Measurements from ENCODE around the gene TNIK.
"Not testable (repeated sequence)": the region's sequence is repeated elsewhere in the genome, so short reads cannot be mapped to it uniquely, and the experiment has no call there.

The TNIK gene

GRCh38 chr3:171121801-171122200 is 338.4 kb downstream of the TNIK start:
- no peak overlapping the region for H3K27ac ChIP-seq (ENCODE audit: low read depth, low read length, poor library complexity, severe bottlenecking)
- TF ChIP-seq, protein P1, sequence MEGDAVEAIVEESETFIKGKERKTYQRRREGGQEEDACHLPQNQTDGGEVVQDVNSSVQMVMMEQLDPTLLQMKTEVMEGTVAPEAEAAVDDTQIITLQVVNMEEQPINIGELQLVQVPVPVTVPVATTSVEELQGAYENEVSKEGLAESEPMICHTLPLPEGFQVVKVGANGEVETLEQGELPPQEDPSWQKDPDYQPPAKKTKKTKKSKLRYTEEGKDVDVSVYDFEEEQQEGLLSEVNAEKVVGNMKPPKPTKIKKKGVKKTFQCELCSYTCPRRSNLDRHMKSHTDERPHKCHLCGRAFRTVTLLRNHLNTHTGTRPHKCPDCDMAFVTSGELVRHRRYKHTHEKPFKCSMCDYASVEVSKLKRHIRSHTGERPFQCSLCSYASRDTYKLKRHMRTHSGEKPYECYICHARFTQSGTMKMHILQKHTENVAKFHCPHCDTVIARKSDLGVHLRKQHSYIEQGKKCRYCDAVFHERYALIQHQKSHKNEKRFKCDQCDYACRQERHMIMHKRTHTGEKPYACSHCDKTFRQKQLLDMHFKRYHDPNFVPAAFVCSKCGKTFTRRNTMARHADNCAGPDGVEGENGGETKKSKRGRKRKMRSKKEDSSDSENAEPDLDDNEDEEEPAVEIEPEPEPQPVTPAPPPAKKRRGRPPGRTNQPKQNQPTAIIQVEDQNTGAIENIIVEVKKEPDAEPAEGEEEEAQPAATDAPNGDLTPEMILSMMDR (IDR thresholded peaks at IDR 0.05; ENCODE audit: low read length): no peak
- no peak for TF ChIP-seq EZH2 (IDR thresholded peaks at IDR 0.05; ENCODE audit: borderline replicate concordance, low read length)
- no peaks in the 10 kb centered on the region for H3K36me3 ChIP-seq (ENCODE audit: insufficient read depth, low read length)
- H3K79me2 ChIP-seq (ENCODE audit: insufficient read depth, low read length): no peaks in the 10 kb centered on the region
- no peaks in the 10 kb centered on the region for H4K20me1 ChIP-seq (ENCODE audit: insufficient read depth, low read length)
- no peaks in the 10 kb centered on the region for H3K4me1 ChIP-seq (ENCODE audit: insufficient read depth, low read length, severe bottlenecking)
- no peak overlapping the region for H3K9ac ChIP-seq (ENCODE audit: low read length)
- H3K9me3 ChIP-seq (ENCODE audit: low read length): no peaks in the 10 kb centered on the region
- H3K4me2 ChIP-seq (ENCODE audit: low read length): no peak overlapping the region
- no peak overlapping the region for H2AFZ ChIP-seq (ENCODE audit: low read length)
- no peaks in the 10 kb centered on the region for H3K27me3 ChIP-seq (ENCODE audit: insufficient read depth, low read length)
- no peaks in the 10 kb centered on the region for H3F3A ChIP-seq (ENCODE audit: insufficient read depth, low read length)
- H3K4me3 ChIP-seq (ENCODE audit: low read depth, low read length, poor library complexity, severe bottlenecking): no peak overlapping the region
- H3K9me2 ChIP-seq (ENCODE audit: low read depth, low read length): no peaks in the 10 kb centered on the region

DNA sequence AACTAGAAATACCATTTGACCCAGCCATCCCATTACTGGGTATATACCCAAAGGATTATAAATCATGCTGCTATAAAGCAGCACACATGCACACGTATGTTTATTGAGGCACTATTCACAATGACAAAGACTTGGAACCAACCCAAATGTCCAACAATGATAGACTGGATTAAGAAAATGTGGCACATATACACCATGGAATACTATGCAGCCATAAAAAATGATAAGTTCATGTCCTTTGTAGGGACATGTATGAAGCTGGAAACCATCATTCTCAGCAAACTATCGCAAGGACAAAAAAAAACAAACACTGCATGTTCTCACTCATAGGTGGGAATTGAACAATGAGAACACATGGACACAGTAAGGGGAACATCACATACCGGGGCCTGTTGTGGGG is 340.8 kb downstream of the TNIK start:
- H3K4me3 ChIP-seq (ENCODE audit: low read depth, low read length, poor library complexity, severe bottlenecking); H3K79me2 ChIP-seq (ENCODE audit: insufficient read depth, low read length); H3F3A ChIP-seq (ENCODE audit: insufficient read depth, low read length); H3K9me2 ChIP-seq (ENCODE audit: low read depth, low read length); H3K27me3 ChIP-seq (ENCODE audit: insufficient read depth, low read length); H3K36me3 ChIP-seq (ENCODE audit: insufficient read depth, low read length); H3K9me3 ChIP-seq (ENCODE audit: low read length); H3K27ac ChIP-seq (ENCODE audit: low read depth, low read length, poor library complexity, severe bottlenecking); H3K4me2 ChIP-seq (ENCODE audit: low read length); H2AFZ ChIP-seq (ENCODE audit: low read length); H3K9ac ChIP-seq (ENCODE audit: low read length); H3K4me1 ChIP-seq (ENCODE audit: insufficient read depth, low read length, severe bottlenecking); H4K20me1 ChIP-seq (ENCODE audit: insufficient read depth, low read length): not testable (repeated sequence)

DNA sequence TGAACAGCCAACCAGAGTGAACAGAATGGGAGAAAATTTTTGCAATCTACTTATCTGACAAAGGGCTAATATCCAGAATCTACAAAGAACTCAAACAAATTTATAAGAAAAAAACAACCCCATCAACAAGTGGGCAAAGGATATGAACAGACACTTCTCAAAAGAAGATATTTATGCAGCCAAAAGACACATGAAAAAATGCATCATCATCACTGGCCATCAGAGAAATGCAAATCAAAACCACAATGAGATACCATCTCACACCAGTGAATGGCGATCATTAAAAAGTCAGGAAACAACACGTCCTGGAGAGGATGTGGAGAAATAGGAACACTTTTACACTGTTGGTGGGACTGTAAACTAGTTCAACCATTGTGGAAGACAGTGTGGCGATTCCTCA is 341.2 kb downstream of the TNIK start:
- not testable (repeated sequence) for H3K4me3 ChIP-seq (ENCODE audit: low read depth, low read length, poor library complexity, severe bottlenecking); H3K4me2 ChIP-seq (ENCODE audit: low read length); H3K9me2 ChIP-seq (ENCODE audit: low read depth, low read length); H3K9me3 ChIP-seq (ENCODE audit: low read length); H2AFZ ChIP-seq (ENCODE audit: low read length); H4K20me1 ChIP-seq (ENCODE audit: insufficient read depth, low read length); H3K79me2 ChIP-seq (ENCODE audit: insufficient read depth, low read length); H3K9ac ChIP-seq (ENCODE audit: low read length); H3K27ac ChIP-seq (ENCODE audit: low read depth, low read length, poor library complexity, severe bottlenecking); H3K36me3 ChIP-seq (ENCODE audit: insufficient read depth, low read length); H3F3A ChIP-seq (ENCODE audit: insufficient read depth, low read length); H3K4me1 ChIP-seq (ENCODE audit: insufficient read depth, low read length, severe bottlenecking); H3K27me3 ChIP-seq (ENCODE audit: insufficient read depth, low read length)

DNA sequence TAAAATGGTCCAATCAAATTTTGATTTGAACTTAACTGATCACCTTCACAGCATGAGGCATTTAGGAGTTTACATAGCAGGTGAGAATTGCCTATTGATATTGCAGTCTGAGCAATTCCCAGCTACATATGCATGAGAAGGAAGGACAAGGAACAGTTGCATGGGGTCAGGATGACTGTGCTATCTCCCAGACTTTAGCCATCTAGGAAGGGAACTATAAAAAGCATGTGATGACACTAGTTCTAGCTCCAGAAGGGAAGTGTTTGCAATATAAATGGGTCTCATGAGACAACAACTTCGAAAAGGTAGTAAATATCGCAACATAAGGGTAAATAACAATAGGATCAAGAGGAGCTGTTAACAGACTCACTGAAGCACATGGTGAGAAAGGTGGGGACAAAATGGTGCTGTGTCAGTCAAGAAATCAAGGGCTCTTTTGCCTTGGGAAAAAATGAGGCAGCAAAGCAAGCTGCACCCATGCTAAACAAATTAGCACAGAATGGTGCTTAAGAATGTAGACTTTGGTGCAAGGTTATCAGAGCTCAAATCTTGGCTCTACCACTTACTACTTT is 343.3 kb downstream of the TNIK start:
- Histone ChIP-seq H2AFZ (ENCODE audit: low read length) (no peak overlapping the region), H3K27ac (ENCODE audit: low read depth, low read length, poor library complexity, severe bottlenecking) (no peak overlapping the region), H4K20me1 (ENCODE audit: insufficient read depth, low read length) (no peaks in the 10 kb centered on the region), H3K9me3 (ENCODE audit: low read length) (no peaks in the 10 kb centered on the region), H3K9me2 (ENCODE audit: low read depth, low read length) (no peaks in the 10 kb centered on the region; the same call in 1 of the 2 replicates), H3K4me2 (ENCODE audit: low read length) (no peak overlapping the region), H3K4me3 (ENCODE audit: low read depth, low read length, poor library complexity, severe bottlenecking) (no peak overlapping the region), H3K9ac (ENCODE audit: low read length) (no peak overlapping the region), H3K79me2 (ENCODE audit: insufficient read depth, low read length) (no peaks in the 10 kb centered on the region), H3K36me3 (ENCODE audit: insufficient read depth, low read length) (no peaks in the 10 kb centered on the region), H3F3A (ENCODE audit: insufficient read depth, low read length) (no peaks in the 10 kb centered on the region), H3K4me1 (ENCODE audit: insufficient read depth, low read length, severe bottlenecking) (no peaks in the 10 kb centered on the region), H3K27me3 (ENCODE audit: insufficient read depth, low read length) (no peaks in the 10 kb centered on the region)
- TF ChIP-seq EZH2 (IDR thresholded peaks at IDR 0.05; ENCODE audit: borderline replicate concordance, low read length): no peak
- TF ChIP-seq, protein P1 (IDR thresholded peaks at IDR 0.05; ENCODE audit: low read length): no peak

All from OCI-LY1 (cell line).